Stimulated activated naive CD8-positive, alpha-beta T cell treated with anti-CD3 and anti-CD28 coated beads, Interleukin-15, Interleukin-2, amounts not matched to agents 100 U/mL and 50 U/mL, for 24 hours (primary cell): ENCODE data around the gene CX3CR1.

Experiments
- ATAC-seq: fragments of 150-1000 bp; cut with Tn5 transposase; one replicate; pipeline ENCODE4 v1.10.0; 2021
- DNase-seq: peaks from one replicate; pipeline ENCODE4 v3.0.0; 2021

CX3CR1 gene

GRCh38 chr3:39291903-39292329, 12.1 kb upstream of the CX3CR1 start:
- peak; percentile 34 for ATAC-seq
- DNase-seq, result peak; percentile 84

- ATAC-seq (no peak), DNase-seq (no peak)
Observed at GRCh38 chr3:39290255-39290654, 10.4 kb upstream of the CX3CR1 start.

GRCh38 chr3:39289107-39289506, 9.3 kb upstream of the CX3CR1 start:
- DNase-seq (no peak), ATAC-seq (no peak)

GRCh38 chr3:39288300-39288808, 8.5 kb upstream of the CX3CR1 start:
- peak; percentile 97 for ATAC-seq
- DNase-seq, result peak; percentile 87

- ATAC-seq (no peak), DNase-seq (no peak)
Observed at GRCh38 chr3:39287216-39288164, 7.7 kb upstream of the CX3CR1 start.

GRCh38 chr3:39286771-39287170, 6.9 kb upstream of the CX3CR1 start:
- DNase-seq (no peak), ATAC-seq (no peak)

GRCh38 chr3:39285332-39285731, 5.5 kb upstream of the CX3CR1 start:
- ATAC-seq, result no peak

GRCh38 chr3:39284457-39284881, 4.6 kb upstream of the CX3CR1 start:
- DNase-seq (no peak), ATAC-seq (no peak)

More at GRCh38 chr3:39285332-39285731, 5.5 kb upstream of the CX3CR1 start:
- DNase-seq, result no peak

GRCh38 chr3:39282057-39282456, 2.2 kb upstream of the CX3CR1 start:
- ATAC-seq, result no peak

GRCh38 chr3:39281533-39281932, 1.7 kb upstream of the CX3CR1 start:
- DNase-seq (no peak), ATAC-seq (no peak)

More at GRCh38 chr3:39282057-39282456, 2.2 kb upstream of the CX3CR1 start:
- no peak for DNase-seq

GRCh38 chr3:39280571-39280970, 735 bp upstream of the CX3CR1 start:
- ATAC-seq, result no peak

GRCh38 chr3:39278616-39278935, 1.3 kb downstream of the CX3CR1 start:
- no peak for DNase-seq
- ATAC-seq, result no peak

More at GRCh38 chr3:39280571-39280970, 735 bp upstream of the CX3CR1 start:
- DNase-seq, result no peak

- ATAC-seq (no peak), DNase-seq (no peak)
Observed at GRCh38 chr3:39277893-39278615, 1.8 kb downstream of the CX3CR1 start.

- no peak for DNase-seq
- ATAC-seq, result no peak
Observed at GRCh38 chr3:39276746-39277145, 3.1 kb downstream of the CX3CR1 start.

GRCh38 chr3:39275963-39276593, 3.8 kb downstream of the CX3CR1 start:
- DNase-seq (no peak), ATAC-seq (no peak)

GRCh38 chr3:39275052-39275451, 4.8 kb downstream of the CX3CR1 start:
- DNase-seq, result no peak
- ATAC-seq, result no peak

- ATAC-seq (no peak), DNase-seq (no peak)
Observed at GRCh38 chr3:39273119-39273518, 6.7 kb downstream of the CX3CR1 start.

- no peak for ATAC-seq
Observed at GRCh38 chr3:39272191-39272590, 7.6 kb downstream of the CX3CR1 start.

GRCh38 chr3:39271363-39271914, 8.4 kb downstream of the CX3CR1 start:
- DNase-seq (no peak), ATAC-seq (no peak)

More at GRCh38 chr3:39272191-39272590, 7.6 kb downstream of the CX3CR1 start:
- DNase-seq, result no peak

- DNase-seq, result no peak
- ATAC-seq, result no peak
Observed at GRCh38 chr3:39269528-39269927, 10.3 kb downstream of the CX3CR1 start.

- DNase-seq (no peak), ATAC-seq (no peak)
Observed at GRCh38 chr3:39268549-39268900, 11.3 kb downstream of the CX3CR1 start.
